Right ventricle myocardium inferior (tissue), 1 donor: ENCODE measurements around the gene WDR41. TPM values are rescaled to one million over a fixed set of nuclear protein-coding genes. Genes with fewer than 3 reads are reported as not detected.
"Not testable (repeated sequence)": the region's sequence is repeated elsewhere in the genome, so short reads cannot be mapped to it uniquely, and the experiment has no call there.

Source experiments
- ATAC-seq: fragments of 200-7000 bp; cut with Tn5 transposase; one replicate; pipeline ENCODE4 v1.9.1; 2020; ENCODE audit warnings: mild to moderate bottlenecking, moderate library complexity
- DNase-seq: peaks from one replicate; pipeline ENCODE4 v3.0.0; 2021; ENCODE audit errors: missing footprints
- intact Hi-C: fragments of 100-400 bp; cut with DNase I; formaldehyde crosslinking; loops from one replicate; pipeline ENCODE4 v1.11.0; 2022
- total RNA-seq: library from RNA; stranded (reverse); fragmentation: NEBNext Ultra II Directional; extraction: Animal tissue kit (Norgen Biotek cat#: 25700); gene quantifications from one replicate; pipeline ENCODE4 v1.2.1, GENCODE V29; 2021
- donor health status: DM: no; HTN: yes; CAD: no; lungs with severe emphysema.

WDR41 gene
- total RNA-seq, 1 donor from 2014 or later = 28.3 TPM

DNA sequence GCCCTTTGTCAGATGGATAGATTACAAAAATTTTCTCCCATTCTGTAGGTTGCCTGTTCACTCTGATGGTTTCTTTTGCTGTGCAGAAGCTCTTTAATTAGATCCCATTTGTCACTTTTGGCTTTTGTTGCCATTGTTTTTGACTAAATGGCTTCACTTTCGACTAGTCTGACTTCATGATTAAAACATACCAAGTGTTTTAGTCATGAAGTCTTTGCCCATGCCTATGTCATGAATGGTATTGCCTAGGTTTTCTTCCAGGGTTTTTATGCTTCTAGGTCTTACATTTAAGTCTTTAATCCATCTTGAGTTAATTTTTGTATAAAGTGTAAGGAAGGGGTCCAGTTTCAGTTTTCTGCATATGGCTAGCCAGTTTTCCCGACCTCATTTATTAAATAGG, 108.8 kb downstream of the WDR41 start:
- ATAC-seq, intact Hi-C loops, DNase-seq: not testable (repeated sequence)

Other genes with a start within 250 kb of the WDR41 start
- gene OTP, start 146.4 kb upstream of the WDR41 start, total RNA-seq = not detected